Thyroid gland (tissue), 4 donors: ENCODE results near the gene USP32.

ENCODE experiments used
- CTCF ChIP-seq, 6 experiments: fragments of 200-600 bp in 3 of 6; fragments of 450-650 bp in 3 of 6; sonication (generic) in 3 of 6; IDR thresholded peaks; one replicate each; pipeline ENCODE4 v1.5.1; 2016 to 2019; ENCODE audit warnings: antibody characterized with exemption in 6 of 6, mild to moderate bottlenecking in 2 of 6, inconsistent platforms in 1 of 6, moderate library complexity in 1 of 6
- POLR2A ChIP-seq, 2 donors: fragments of 450-650 bp; IDR thresholded peaks; one replicate each; pipeline ENCODE4 v1.6.1; 2017; ENCODE audit warnings: antibody characterized with exemption in 2 of 2, mild to moderate bottlenecking in 2 of 2, moderate library complexity in 1 of 2

GRCh38 chr17:60396412-60396811 lies 4.5 kb upstream of the USP32 start:
- TF ChIP-seq POLR2A (IDR thresholded peaks at IDR 0.05), result no peak
- no peak for TF ChIP-seq CTCF (IDR thresholded peaks at IDR 0.05)
